GM23338 (cell line): Measurements from ENCODE around the gene NINL.

ENCODE experiments used
- EZH2 ChIP-seq: fragments of 200-600 bp; sonication (generic); IDR thresholded peaks from one replicate; pipeline ENCODE4 v1.8.0; 2017; ENCODE audit warnings: antibody characterized with exemption, mild to moderate bottlenecking, low read depth; ENCODE audit not compliant: unreplicated experiment
- JUNB ChIP-seq: IDR thresholded peaks from one replicate; pipeline ENCODE4 v1.6.1; 2016; ENCODE audit warnings: antibody characterized with exemption; ENCODE audit not compliant: unreplicated experiment
- STAT1 ChIP-seq: IDR thresholded peaks from one replicate; pipeline ENCODE4 v1.6.1; 2016; ENCODE audit warnings: antibody characterized with exemption; ENCODE audit not compliant: unreplicated experiment
- TF ChIP-seq, protein P1 (sequence below), 2 experiments: fragments of 200-600 bp in 1 of 2; sonication (generic) in 1 of 2; conservative IDR thresholded peaks; 2 replicates each; pipeline versions ENCODE4 v1.5.1 to v1.6.1; 2016 to 2017; ENCODE audit warnings: antibody characterized with exemption in 2 of 2, low read depth in 2 of 2, mild to moderate bottlenecking in 2 of 2, moderate library complexity in 1 of 2
- TF ChIP-seq, protein P2 (sequence below): IDR thresholded peaks from one replicate; pipeline ENCODE4 v1.6.1; 2018; ENCODE audit warnings: antibody characterized with exemption; ENCODE audit not compliant: unreplicated experiment

DNA sequence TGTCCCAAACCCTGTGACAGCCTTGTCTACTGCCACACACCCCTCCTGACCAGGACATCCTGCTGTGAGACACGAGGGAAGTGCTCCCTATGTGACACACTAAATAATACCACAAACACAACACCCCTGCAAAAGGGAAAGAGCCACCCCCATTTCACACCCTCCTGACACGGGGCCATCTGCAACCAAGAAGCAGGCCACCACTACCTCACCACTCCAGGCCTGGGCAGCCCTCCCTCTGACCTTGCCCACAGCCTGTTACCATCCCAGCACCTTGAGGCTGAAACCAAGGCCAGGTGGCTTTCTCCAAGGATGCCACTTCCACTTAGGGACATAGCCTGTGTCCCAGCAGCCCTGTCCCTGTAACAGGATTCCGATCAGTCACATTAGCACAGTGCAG, 68.2 kb downstream of the NINL start:
- TF ChIP-seq, protein P1, sequence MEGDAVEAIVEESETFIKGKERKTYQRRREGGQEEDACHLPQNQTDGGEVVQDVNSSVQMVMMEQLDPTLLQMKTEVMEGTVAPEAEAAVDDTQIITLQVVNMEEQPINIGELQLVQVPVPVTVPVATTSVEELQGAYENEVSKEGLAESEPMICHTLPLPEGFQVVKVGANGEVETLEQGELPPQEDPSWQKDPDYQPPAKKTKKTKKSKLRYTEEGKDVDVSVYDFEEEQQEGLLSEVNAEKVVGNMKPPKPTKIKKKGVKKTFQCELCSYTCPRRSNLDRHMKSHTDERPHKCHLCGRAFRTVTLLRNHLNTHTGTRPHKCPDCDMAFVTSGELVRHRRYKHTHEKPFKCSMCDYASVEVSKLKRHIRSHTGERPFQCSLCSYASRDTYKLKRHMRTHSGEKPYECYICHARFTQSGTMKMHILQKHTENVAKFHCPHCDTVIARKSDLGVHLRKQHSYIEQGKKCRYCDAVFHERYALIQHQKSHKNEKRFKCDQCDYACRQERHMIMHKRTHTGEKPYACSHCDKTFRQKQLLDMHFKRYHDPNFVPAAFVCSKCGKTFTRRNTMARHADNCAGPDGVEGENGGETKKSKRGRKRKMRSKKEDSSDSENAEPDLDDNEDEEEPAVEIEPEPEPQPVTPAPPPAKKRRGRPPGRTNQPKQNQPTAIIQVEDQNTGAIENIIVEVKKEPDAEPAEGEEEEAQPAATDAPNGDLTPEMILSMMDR (conservative IDR thresholded peaks at IDR 0.05; ENCODE audit: low read depth in 2 of 2), result no peak
- TF ChIP-seq EZH2 (no peak), JUNB (no peak), STAT1 (no peak)
- TF ChIP-seq, protein P2, sequence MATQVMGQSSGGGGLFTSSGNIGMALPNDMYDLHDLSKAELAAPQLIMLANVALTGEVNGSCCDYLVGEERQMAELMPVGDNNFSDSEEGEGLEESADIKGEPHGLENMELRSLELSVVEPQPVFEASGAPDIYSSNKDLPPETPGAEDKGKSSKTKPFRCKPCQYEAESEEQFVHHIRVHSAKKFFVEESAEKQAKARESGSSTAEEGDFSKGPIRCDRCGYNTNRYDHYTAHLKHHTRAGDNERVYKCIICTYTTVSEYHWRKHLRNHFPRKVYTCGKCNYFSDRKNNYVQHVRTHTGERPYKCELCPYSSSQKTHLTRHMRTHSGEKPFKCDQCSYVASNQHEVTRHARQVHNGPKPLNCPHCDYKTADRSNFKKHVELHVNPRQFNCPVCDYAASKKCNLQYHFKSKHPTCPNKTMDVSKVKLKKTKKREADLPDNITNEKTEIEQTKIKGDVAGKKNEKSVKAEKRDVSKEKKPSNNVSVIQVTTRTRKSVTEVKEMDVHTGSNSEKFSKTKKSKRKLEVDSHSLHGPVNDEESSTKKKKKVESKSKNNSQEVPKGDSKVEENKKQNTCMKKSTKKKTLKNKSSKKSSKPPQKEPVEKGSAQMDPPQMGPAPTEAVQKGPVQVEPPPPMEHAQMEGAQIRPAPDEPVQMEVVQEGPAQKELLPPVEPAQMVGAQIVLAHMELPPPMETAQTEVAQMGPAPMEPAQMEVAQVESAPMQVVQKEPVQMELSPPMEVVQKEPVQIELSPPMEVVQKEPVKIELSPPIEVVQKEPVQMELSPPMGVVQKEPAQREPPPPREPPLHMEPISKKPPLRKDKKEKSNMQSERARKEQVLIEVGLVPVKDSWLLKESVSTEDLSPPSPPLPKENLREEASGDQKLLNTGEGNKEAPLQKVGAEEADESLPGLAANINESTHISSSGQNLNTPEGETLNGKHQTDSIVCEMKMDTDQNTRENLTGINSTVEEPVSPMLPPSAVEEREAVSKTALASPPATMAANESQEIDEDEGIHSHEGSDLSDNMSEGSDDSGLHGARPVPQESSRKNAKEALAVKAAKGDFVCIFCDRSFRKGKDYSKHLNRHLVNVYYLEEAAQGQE, result no peak
